Common myeloid progenitor, CD34-positive (primary cell): Measurements from ENCODE around the gene PPP2R1B.

Experiments used
- CTCF ChIA-PET: fragments of 350-600 bp; sonication (Branson Sonifier 250); formaldehyde crosslinking; loops from one replicate; lab custom pipeline; 2021; ENCODE audit warnings: antibody characterized with exemption; lab: Charles Lee
- POLR2A ChIA-PET: fragments of 350-600 bp; sonication (Branson Sonifier 250); formaldehyde crosslinking; loops from one replicate; lab custom pipeline; 2021; ENCODE audit warnings: antibody characterized with exemption; lab: Charles Lee
- DNase-seq, 3 donors: peaks; one replicate each; pipeline versions ENCODE4 v3.0.0 to v3.0.0-alpha.2; 2013
- H3K27ac ChIP-seq, 2 experiments: 1 replicate in 1 of 2; 2 replicates in 1 of 2; pipeline ENCODE4 v1.7.0; 2013; ENCODE audit warnings: inconsistent platforms in 2 of 2, low read length in 2 of 2, mild to moderate bottlenecking in 2 of 2, low read depth in 1 of 2, moderate library complexity in 1 of 2; ENCODE audit not compliant: severe bottlenecking in 2 of 2, insufficient read depth in 1 of 2, poor library complexity in 1 of 2
- H3K27me3 ChIP-seq, 5 experiments: replicated peaks in 2 of 5; 1 replicate in 3 of 5; 2 replicates in 2 of 5; pipeline versions ENCODE4 v1.6.1 to v1.7.0; 2013; ENCODE audit warnings: low read length in 4 of 5, mild to moderate bottlenecking in 2 of 5, moderate library complexity in 2 of 5, inconsistent platforms in 1 of 5; ENCODE audit not compliant: insufficient read depth in 5 of 5, control insufficient read depth in 4 of 5
- H3K36me3 ChIP-seq, 4 experiments: 1 replicate in 2 of 4; 2 replicates in 2 of 4; pipeline versions ENCODE4 v1.6.1 to v1.7.0; 2013; ENCODE audit warnings: low read length in 3 of 4, control low read depth in 1 of 4, mild to moderate bottlenecking in 1 of 4; ENCODE audit not compliant: control insufficient read depth in 4 of 4, insufficient read depth in 4 of 4
- H3K4me1 ChIP-seq, 4 experiments: 1 replicate in 3 of 4; 2 replicates in 1 of 4; pipeline versions ENCODE4 v1.6.1 to v1.7.1; 2013; ENCODE audit warnings: low read length in 3 of 4, mild to moderate bottlenecking in 3 of 4, control low read depth in 1 of 4, inconsistent platforms in 1 of 4, moderate library complexity in 1 of 4; ENCODE audit not compliant: control insufficient read depth in 4 of 4, insufficient read depth in 4 of 4; ENCODE audit errors: control extremely low read depth in 1 of 4
- H3K4me3 ChIP-seq, 7 experiments: 1 replicate in 4 of 7; 2 replicates in 3 of 7; pipeline versions ENCODE4 v1.5.1 to v1.7.0; 2013; ENCODE audit warnings: mild to moderate bottlenecking in 7 of 7, low read length in 6 of 7, moderate library complexity in 6 of 7, inconsistent platforms in 2 of 7, low read depth in 2 of 7, control low read depth in 1 of 7; ENCODE audit not compliant: insufficient read depth in 4 of 7, control insufficient read depth in 1 of 7; ENCODE audit errors: extremely low read depth in 1 of 7
- H3K9me3 ChIP-seq, 5 experiments: 1 replicate in 4 of 5; 2 replicates in 1 of 5; pipeline versions ENCODE4 v1.6.1 to v1.7.1; 2013; ENCODE audit warnings: low read length in 4 of 5, mild to moderate bottlenecking in 2 of 5, inconsistent platforms in 1 of 5, low read depth in 1 of 5, moderate library complexity in 1 of 5; ENCODE audit not compliant: control insufficient read depth in 4 of 5, insufficient read depth in 2 of 5; ENCODE audit errors: control extremely low read depth in 1 of 5
- WGBS: methylation state at CpG from one replicate; pipeline ENCODE4 v1.1.5; 2013; ENCODE audit not compliant: insufficient coverage; 5-methylcytosine and 5-hydroxymethylcytosine counted together

PPP2R1B gene

DNA sequence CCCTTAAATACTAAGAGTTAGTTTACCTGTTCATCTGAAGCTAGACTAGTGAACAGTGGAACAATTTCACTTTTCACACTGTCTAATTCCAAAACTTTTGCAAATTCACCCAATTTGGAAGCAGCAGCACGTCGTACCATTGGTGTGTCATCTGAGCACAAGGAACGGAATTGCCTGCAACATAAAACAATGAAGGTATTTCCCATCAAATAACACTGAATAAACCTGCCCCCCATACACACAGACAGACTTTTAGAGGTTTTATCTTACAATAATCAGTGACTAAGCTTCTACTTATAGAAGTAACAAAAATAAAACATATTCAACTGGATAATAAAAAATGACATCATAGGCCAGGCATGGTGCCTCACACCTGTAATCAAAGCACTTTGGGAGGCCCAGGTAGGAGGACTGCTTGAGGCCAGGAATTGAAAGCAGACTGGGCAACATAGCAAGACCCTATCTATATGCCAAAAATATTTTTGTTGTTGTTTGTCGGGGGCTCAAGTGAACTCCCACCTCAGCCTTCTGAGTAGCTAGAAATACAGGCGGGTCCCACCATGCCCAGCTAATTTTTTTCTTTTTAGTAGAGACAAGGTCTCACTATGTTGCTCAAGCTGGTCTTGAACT is 6.3 kb downstream of the PPP2R1B start:
- CTCF ChIA-PET, result interaction anchor here (0.9 to 3.9 kb wide), 5 partner anchors 8 to 40 kb away, joined by 3 to 20 read pairs (median 3); no protein-coding TSS in a partner anchor
- Histone ChIP-seq H3K27me3 (no peaks in the 10 kb centered on the region), H3K4me3 (no peak overlapping the region), H3K4me1 (peaks cover 0 to 5% (median 2%) of the 10 kb centered on the region in 4 experiments), H3K9me3 (no peaks in the 10 kb centered on the region), H3K27ac (no peak overlapping the region), H3K36me3 (peaks cover 16 to 66% (median 51%) of the 10 kb centered on the region in 4 experiments)
- no peak for DNase-seq
- 94% methylated on average over 5 of the region's 5 CpGs for WGBS
- POLR2A ChIA-PET, result no interaction called here

DNA sequence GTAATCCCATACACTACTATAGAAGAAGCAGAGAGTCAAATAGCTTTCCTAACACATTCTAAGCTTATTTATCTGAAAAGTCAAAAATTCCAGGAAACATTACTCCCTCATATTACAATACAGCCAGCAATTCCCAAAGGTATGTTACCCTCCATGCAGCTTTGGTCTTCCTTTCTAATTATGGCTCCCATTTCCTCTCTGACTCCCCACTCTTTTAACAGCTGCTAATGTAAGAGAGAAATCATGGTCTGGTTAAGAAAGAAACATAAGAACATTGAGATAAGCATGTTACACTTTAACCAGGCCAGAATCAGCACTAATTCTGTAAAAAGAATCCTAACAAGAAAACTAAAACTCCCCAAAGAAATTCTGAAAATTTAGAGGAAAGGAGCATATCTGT is 6.8 kb downstream of the PPP2R1B start:
- Histone ChIP-seq H3K4me1 (no peaks in the 10 kb centered on the region), H3K36me3 (peaks cover 19 to 70% (median 54%) of the 10 kb centered on the region in 4 experiments), H3K4me3 (no peak overlapping the region), H3K9me3 (no peaks in the 10 kb centered on the region), H3K27ac (no peak overlapping the region), H3K27me3 (no peaks in the 10 kb centered on the region)
- ChIA-PET POLR2A (no interaction called here), CTCF (interaction anchor here (0.9 to 3.9 kb wide), 3 partner anchors 18 to 39 kb away, joined by 3 to 20 read pairs (median 6); no protein-coding TSS in a partner anchor)
- no peak for DNase-seq

- DNase-seq, result no peak
Observed at GRCh38 chr11:111756097-111756496, 10.1 kb downstream of the PPP2R1B start.

DNA sequence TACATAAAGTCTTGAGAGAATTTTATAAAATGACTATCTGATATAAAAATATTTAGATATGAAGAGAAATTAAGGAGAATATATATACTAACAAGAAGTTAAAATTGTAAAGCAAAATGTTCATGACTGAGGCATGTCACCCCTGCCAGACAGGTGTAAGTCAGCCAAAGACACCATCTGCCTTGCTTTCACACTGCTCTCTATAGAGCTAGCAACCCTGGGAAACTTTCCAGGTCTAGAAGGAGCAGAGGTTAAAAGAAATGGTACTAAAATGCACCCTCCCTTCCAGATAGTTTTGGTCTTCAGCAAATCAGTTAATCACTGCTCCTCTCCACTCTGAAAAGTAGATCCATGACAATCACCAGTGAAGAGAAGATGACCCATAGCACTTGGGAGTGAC is 16.5 kb downstream of the PPP2R1B start:
- no peaks in the 10 kb centered on the region for H3K9me3 ChIP-seq
- no peaks in the 10 kb centered on the region for H3K27me3 ChIP-seq
- peaks cover 27 to 85% (median 55%) of the 10 kb centered on the region in 4 experiments for H3K36me3 ChIP-seq
- no peak for DNase-seq
- H3K4me3 ChIP-seq, result no peak overlapping the region
- no peak overlapping the region for H3K27ac ChIP-seq
- ChIA-PET CTCF (no interaction called here), POLR2A (no interaction called here)
- no peaks in the 10 kb centered on the region for H3K4me1 ChIP-seq

More at GRCh38 chr11:111756097-111756496, 10.1 kb downstream of the PPP2R1B start:
- POLR2A ChIA-PET, result no interaction called here
- Histone ChIP-seq H3K27ac (no peak overlapping the region), H3K4me3 (no peak overlapping the region), H3K4me1 (no peaks in the 10 kb centered on the region), H3K27me3 (no peaks in the 10 kb centered on the region), H3K9me3 (no peaks in the 10 kb centered on the region), H3K36me3 (peaks cover 16 to 71% (median 53%) of the 10 kb centered on the region in 4 experiments)
- CTCF ChIA-PET, result interaction anchor here (0.7 to 1.4 kb wide), 3 partner anchors 9 to 190 kb away, joined by 3 to 6 read pairs (median 3); no protein-coding TSS in a partner anchor
- 94% methylated on average over 6 of the region's 6 CpGs for whole genome bisulfite sequencing

DNA sequence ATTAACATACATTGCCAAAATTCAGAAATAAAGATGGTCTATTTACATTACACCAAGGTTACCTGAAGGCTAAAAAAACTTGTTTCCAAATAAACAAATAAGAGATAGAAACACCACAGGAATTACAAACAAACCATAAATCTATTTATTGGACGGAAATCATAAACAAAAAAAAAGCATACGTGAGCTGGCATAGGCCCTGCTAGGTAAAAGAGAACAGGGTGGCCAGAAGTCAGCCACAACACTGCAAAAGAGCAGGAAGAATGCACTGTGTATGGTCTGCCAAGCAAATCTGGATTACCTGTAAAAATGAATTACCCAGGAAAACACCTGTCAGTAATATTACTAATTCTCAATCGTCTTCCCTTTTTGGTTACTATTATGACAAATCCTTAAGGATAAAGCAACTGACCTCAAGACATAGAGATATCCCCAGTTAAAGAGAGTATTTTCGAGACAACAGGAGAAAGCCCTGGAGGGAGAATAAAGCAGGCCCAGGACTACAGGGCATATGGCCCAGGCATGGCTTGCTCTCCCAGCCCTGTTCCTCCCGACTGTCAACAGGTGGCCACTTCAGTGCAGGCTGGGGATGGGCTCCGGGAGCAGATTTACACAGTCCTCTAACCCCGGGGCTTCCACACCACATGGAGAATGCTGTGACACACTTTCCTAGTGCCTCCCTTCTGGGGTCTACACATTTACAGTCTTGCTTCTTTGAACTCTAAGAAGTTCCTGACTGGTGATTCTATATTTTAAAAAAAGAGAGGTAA is 18.0 kb downstream of the PPP2R1B start:
- ChIA-PET CTCF (interaction anchor here (0.5 to 0.6 kb wide), 2 partner anchors 15 to 113 kb away, joined by 3 to 4 read pairs; no protein-coding TSS in a partner anchor), POLR2A (interaction anchor here (0.6 kb wide), 1 partner anchor 10 kb away, joined by 3 read pairs; no protein-coding TSS in a partner anchor)
- Histone ChIP-seq H3K36me3 (peaks cover 31 to 86% (median 57%) of the 10 kb centered on the region in 4 experiments), H3K4me3 (no peak overlapping the region), H3K4me1 (no peaks in the 10 kb centered on the region), H3K9me3 (no peaks in the 10 kb centered on the region), H3K27me3 (no peaks in the 10 kb centered on the region), H3K27ac (no peak overlapping the region)
- no peak for DNase-seq
- WGBS, result 93% methylated on average over 6 of the region's 7 CpGs

GRCh38 chr11:111745719-111746504 is 20.3 kb downstream of the PPP2R1B start:
- CTCF ChIA-PET, result no interaction called here
- POLR2A ChIA-PET, result no interaction called here
- DNase-seq, result no peak
- Histone ChIP-seq H3K9me3 (no peaks in the 10 kb centered on the region), H3K36me3 (peaks cover 33 to 80% (median 60%) of the 10 kb centered on the region in 4 experiments), H3K4me1 (no peaks in the 10 kb centered on the region), H3K27ac (no peak overlapping the region), H3K27me3 (no peaks in the 10 kb centered on the region), H3K4me3 (no peak overlapping the region)
- WGBS, result 100% methylated on average over 5 of the region's 6 CpGs
